GM19193 (cell line): ENCODE results near the gene XPC.

ENCODE experiments used
- POLR2A ChIP-seq: IDR thresholded peaks from 4 replicates; pipeline ENCODE4 v1.6.1; 2011; ENCODE audit not compliant: insufficient read depth, insufficient read length; ENCODE audit errors: extremely low read depth

The XPC gene

DNA sequence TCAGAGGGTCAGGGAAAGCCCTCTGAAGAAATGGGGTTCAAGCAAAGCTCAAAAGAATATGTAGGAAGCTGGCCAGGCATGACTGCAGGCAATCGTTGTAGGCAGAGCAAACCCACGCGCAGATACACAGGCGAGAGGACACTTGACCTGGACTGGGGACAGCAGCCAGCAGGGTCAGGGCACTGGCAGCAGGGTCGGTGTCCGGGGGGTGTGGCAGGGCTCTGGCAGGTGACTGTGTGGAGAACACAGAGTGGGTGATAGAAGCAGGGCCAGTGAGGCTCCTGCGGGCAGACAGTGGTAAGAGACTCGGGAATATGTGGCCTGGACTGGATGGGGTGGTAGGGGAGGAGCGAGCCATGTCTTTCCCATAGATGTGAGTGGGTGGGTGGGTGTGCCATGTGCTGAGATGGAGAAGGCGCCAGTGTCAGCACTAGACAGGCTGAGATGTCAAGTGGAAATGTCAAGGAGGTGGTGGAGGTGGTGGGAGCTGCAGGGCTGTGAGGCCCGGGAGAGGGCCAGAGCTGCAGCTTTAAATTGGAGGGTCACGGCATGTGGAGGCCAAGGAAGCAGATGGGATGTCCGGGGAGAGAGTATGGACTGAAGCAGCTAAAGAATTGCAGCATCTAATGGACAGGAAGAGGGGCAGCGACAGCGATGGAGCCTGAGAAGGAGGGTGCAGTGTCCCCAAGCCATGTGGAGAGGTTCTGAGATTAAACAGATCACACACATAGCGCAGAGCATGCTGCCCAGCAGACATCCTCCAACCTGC lies 40.1 kb downstream of the XPC start:
- TF ChIP-seq POLR2A, result no peak

DNA sequence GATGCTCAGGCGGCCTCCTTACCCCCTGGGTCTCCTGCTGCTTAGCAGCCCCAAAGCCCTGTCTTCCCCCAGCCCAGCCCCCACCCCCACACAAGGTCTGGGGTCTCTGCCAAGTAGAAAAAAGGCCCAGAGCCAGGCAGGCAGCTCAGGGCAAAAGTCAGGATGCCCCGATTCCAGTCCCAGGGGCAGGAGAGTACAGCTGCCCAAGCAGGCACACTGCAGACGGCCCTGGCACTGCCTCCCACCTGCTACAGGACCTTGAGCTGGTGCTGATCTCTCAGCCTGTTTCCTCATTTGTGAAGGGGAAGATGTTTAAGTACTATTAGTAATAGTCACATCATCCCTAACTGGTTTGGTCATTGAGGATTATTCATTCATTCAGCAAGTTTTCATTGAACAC lies 41.0 kb downstream of the XPC start:
- no peak for TF ChIP-seq POLR2A

DNA sequence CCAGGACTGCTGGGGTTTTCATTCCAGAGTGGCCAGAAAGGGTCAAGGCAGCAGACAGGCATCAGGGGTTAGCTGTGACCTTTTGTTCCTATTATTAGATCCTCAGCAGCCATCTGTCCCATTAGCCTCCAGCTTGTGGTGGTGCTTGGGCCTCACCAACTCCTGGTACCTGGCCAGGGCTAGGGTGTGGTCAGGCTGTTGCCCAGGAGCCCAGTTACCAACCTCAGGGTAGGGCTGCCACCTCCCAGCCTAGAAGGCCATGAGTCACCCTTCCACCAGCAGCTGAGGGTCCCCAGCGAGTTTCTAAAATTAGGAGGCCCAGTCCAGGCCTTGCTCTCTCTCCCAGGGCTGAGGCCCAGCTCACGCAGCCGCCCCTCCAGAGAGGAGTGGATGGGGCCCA lies 41.4 kb downstream of the XPC start:
- no peak for TF ChIP-seq POLR2A

DNA sequence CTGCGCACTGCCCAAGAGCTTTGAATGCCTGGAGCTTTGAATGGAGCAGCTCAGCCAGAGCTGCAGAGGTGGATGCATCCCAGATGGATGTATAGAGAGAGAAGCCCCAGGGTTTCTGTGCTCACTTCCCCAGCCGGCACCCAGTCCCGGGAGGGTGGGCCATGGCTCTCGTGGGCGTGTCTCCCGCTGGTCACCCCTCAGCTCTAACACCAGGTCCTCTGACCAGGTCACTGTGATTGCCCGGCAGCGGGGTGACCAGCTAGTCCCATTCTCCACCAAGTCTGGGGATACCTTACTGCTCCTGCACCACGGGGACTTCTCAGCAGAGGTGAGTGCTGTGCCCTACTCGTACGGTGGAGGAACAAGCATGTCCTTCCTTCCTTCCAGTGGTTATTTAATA lies 42.8 kb downstream of the XPC start:
- TF ChIP-seq POLR2A, result no peak

DNA sequence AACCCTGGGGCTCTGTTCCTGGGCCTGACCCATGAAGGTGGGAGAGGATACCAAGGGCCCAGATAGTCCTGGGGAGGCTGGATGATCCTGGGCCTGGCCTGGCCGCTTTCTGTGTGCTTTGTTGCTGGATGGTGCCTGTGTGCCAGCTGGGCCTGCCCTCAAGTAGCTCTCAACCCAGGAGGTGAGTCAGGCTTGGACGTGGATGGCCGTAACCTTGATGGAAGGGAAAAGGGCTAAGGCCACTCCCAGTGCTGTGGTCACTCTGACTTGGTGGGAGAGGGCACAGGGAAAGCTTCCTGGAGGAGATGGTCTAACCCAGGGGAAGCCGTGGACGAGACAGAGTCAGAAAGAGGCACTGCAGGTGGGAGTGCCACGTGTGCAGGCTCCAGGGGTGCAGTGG lies 44.1 kb downstream of the XPC start:
- TF ChIP-seq POLR2A, result no peak

DNA sequence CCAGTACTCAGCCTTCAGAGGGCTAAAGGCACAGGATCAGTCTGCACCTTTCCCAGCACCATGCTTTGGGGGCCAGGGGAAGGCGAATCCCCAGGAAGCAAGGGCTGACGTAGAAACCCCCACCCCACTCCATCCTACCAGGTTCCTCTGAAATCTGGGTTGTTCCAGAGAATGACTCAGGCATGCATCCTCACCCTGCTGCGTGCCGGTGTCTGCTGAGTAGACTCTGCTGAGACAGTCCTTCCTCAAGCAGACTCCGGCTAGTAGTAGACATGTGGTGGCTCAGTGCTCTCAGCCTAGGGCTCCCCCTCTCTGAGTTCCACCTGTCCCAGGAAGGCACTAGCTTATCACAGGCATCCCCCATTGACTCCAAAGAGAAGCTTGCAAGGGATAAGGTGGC lies 44.5 kb downstream of the XPC start:
- TF ChIP-seq POLR2A, result no peak

DNA sequence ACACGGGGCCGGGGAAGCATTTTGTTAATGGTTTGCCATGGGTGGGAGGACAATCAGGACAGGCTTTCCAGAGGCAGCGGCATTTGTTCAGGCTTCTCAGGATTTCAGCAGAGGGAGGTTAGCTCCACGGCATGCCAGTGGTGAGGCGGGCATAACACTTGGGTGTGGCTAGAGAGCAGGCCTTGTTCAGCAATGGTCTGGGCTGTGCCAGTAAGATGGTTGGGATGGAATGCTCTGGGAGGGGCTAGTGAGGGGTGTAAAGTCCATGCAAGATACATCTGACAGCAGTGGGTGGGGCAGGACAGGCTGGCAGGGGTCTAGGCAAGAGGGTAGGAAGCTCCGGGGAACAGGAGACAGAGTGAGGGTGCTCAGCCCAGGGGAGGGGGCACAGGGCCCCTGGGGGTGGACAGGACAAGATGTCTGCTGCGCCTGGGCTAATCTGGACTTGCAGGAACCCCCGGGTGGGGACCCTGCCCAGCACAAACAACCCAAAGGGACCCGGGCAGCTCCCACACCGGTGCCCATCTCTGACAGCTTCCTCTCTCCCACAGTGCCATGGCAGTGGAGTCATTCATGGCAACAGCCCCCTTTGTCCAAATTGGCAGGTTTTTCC lies 45.1 kb downstream of the XPC start:
- TF ChIP-seq POLR2A, result no peak

DNA sequence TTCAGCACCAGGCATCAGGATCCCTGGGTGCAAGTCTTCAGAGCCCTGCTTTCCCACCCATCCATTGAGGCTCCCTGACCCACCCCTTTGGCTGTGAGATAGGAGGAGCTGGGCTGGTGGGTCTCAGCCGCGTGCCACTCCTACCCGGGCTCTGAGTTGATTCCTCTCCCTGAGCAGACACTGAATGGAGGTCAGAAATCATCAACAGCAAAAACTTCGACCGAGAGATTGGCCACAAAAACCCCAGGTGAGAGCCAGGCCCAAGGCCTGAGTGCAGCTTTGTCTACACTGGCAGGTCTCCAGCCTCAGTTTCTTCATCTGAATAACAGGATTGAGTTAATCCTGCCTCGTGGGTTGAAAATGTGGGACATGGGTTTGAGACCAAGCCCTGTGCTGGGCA lies 45.7 kb downstream of the XPC start:
- TF ChIP-seq POLR2A, result no peak

DNA sequence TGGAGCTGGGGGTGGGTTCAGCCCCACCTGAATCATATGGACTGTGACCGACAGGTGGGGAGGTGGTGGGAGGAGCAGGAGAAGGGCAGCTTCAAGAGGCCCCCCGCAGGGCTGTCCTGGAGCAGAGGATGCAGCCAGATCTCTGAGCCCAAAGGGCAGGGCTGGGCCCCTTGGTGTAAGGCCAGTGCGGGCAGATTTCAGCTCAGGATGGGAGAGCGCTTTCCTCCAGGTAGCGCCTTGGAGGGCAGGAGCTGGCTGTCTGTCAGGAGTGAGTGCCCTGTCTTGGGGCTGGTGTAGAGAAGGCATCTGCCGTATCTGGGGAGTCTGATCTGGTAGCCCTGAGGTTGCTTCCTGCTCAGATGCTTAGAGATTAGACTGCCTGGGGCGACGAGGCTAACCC lies 46.3 kb downstream of the XPC start:
- TF ChIP-seq POLR2A, result no peak

DNA sequence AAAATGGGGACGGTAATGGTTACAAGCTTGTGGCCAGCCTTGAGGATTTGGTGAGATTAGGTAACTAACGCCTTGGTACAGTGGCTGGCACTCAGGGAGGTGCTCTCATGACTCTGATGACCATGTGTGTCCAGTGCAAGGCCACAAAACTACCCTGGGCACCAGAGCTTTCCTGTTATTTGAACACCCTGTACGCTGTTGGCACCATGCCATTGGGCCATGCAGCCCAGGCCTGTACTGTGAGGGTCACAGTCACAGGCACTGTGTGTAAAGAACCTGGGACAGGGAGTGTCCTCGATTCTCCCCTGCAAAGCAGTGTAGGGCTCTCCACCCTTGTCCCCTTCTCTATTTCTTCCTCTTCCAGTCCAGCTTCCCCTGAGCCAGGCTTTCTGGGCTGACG lies 47.3 kb downstream of the XPC start:
- TF ChIP-seq POLR2A, result no peak

DNA sequence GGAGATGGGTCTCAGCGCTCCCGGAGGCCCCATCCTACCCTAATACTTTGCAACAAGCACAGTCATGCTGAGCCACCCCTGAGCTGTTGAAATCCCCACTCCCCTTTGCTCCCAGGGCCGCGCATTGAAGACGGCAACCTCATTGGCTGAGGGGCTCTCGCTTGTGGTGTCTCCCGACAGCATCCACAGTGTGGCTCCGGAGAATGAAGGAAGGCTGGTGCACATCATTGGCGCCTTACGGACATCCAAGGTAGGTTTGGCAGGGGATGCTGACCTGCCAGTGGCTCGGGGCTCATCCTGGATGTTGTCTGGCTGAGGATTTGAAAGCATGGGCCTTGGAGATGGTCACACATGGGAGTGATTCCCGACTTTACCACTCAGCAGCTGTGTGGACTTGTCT lies 47.7 kb downstream of the XPC start:
- TF ChIP-seq POLR2A, result no peak

DNA sequence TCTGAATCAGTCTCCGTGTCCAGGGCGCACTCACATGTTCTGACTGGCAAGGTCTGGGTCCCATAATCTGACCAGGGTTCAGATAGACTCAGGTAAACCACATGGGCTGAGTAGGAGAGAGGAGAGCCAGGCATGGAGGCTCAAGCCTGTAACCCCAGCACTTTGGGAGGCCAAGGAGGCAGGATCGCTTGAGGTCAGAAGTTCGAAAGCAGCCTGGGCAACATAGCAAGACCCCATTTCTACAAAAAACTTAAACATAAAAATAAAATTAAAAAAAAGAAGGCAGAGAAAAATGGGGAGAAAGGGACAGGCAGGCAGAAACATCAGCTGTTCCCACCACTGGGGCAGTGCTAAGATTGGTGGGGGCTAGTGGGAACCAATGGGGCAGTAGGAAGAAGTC lies 48.2 kb downstream of the XPC start:
- TF ChIP-seq POLR2A, result no peak

DNA sequence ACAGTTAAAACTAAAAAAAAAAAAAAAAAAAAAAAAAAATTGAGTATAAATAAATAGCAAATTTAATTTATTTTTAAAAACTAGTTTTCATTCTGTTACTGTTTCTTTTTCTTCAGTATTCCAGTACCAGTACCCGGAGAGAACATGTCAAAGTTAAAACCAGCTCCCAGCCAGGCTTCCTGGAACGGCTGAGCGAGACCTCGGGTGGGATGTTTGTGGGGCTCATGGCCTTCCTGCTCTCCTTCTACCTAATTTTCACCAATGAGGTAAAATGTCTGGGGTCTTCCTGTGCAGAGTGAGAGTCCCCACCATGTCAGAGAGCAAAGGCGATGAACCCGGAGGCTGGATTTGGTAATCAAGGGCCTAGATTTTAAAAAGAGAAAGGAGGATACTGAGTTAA lies 49.1 kb downstream of the XPC start:
- no peak for TF ChIP-seq POLR2A

DNA sequence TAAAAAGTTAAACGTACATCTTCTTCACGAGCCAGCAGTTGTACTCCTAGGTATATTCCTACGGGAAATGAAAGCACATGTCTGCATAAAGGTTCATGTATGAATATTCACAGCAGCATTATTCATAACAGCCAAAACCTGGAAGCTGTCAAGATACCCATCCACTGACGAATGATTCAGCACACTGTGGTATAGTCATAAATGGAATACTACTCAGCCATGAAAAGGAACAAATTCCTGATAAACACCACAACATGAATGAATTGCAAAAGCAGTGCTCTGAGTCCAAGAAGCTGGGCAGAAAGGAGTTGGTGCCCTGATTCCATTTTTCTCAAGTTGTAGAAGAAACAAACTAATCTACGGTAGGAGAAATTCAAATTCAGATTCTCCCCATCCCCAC lies 49.7 kb downstream of the XPC start:
- TF ChIP-seq POLR2A, result no peak

DNA sequence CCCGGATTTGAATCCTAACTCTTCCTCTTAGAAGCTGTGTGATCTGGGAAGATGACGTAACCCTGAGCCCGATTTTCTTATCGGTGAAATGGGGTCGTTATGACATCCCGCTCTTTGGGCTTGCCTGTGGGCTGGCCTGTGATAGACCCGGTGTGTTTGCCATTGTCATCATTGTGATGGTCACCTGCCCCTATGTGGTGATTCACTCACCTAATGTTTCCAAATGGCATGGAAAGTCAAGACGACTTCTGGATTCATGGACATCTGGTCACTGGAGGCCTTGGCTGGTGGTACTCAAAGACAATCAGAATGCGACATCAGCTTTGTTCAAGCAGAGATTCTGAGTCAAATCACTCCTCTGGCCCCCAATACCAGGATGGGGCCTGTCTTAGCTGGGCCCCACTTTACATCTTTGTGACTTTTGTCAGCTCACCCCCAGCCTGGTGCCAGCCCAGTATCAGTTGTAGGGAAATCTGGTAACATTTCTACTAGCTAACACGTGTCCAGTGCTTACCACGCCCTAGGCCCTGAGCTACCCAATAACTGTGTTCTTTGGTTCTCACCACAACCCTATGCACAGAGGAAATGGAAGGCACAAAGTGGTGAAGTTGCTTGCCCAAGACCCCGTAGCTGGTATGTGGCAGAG lies 50.8 kb downstream of the XPC start:
- TF ChIP-seq POLR2A, result no peak

DNA sequence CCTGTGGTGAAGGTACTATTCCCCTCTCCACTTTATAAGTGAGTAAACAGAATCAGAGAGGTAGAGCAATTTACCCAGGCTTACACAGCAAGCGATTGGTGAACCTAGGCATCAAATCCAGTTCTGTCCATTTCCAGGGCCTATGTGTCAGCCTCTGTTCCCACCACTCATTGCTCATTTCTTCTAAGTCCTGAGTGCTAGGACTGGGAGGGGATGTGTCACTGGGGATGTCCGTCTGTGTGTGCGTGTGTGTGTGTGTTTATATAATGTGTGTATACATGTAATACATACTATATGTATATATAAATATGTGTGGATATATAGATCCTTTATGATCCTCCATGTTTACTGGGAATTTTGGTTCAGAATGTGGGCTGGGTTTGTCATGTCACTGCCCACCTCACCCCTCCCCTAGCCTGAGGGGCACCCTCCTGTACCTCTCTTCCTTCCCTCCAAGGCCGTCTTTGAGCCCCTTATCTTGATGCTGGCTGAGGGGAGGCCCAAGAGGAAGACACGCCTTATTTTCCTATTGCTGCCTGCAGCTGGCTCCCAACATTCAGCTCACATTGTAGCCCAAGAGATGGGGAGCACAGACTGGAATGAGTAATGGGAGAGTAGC lies 51.4 kb downstream of the XPC start:
- TF ChIP-seq POLR2A, result no peak

DNA sequence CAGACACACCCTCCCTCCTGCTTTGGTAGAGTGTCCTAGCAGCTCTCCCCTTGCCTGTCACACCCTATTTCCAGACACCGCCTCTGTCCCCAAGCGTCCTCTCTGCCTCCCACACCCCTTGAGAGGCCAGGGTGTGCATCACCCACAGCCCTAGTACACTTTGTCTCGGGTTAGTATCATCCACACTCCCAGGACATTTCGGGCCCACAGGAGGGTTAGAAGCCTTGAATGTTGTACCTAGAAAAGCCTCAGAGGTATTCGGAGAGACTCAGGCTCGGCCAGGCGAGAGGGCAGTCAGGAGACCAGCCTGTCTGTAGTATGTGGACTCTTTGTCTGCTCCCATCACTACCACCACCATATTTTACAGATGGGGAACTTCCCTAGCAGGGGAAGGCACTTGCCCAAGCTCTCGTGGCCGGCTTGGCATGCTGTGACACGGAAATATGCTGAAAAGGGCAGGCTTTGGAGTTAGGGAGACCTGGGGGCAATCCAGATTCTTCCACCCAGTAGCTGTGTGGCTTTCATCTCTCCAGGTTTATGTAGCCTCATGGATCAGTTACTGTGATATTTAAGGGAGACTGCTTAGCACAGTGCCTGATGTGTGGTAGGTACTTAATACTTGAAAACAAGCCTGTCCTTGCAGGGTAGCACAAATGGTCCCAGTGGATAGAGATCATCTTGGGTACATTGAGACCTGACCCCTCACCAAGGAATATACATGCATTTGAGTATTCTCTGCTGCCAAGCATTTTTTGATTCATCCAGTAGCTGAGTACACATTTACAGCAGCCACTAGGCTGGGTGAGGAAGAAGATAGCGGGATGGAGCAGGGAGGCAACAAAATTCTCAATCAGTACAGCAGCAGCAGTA lies 52.1 kb downstream of the XPC start:
- TF ChIP-seq POLR2A, result no peak
